ENCODE measurements around the gene ADARB2.

Gene ADARB2

DNA sequence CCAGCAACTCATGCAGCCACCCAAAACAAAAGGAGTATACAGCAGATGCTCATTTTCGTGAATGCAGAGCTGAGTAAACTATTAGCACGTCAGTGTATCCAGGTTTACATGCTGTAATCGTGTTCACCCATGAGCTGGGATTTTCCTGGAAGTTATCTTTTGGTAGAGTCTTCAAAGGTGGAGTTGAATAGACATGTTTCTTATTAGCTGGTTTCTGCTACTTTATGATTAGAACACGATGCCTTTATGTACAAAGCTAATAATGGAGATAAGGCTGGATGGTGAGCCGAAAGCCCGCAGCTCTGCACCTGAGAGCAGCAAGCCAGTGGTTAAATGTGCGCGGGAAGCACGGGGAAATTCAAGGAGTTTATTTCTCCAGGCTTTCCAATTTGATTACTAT, 123.8 kb downstream of the ADARB2 start:
- Histone ChIP-seq H3F3A (ENCODE audit: control insufficient read depth, insufficient read depth) (no peaks in the 10 kb centered on the region), H3K27me3 (ENCODE audit: control insufficient read depth, low read length) (peaks cover 17% of the 10 kb centered on the region), H3K4me1 (ENCODE audit: control insufficient read depth, low read length) (peaks cover 3% of the 10 kb centered on the region; the same call in 1 of the 2 replicates), H3K36me3 (ENCODE audit: control insufficient read depth, low read length) (no peaks in the 10 kb centered on the region), H3K9me2 (replicated peaks; ENCODE audit: control insufficient read depth, low read length) (no peaks in the 10 kb centered on the region), H3K79me2 (ENCODE audit: control insufficient read depth, low read length) (no peaks in the 10 kb centered on the region), H3K9me3 (ENCODE audit: control insufficient read depth, insufficient read depth, low read length) (peaks cover 5% of the 10 kb centered on the region), H3K4me3 (ENCODE audit: low read length) (no peak overlapping the region), H3K4me2 (ENCODE audit: low read length) (no peak overlapping the region), H4K20me1 (ENCODE audit: control insufficient read depth, insufficient read depth, low read depth, low read length) (no peaks in the 10 kb centered on the region), H3K27ac (ENCODE audit: low read depth, low read length) (no peak overlapping the region)
- TF ChIP-seq EZH2phosphoT487 (IDR thresholded peaks at IDR 0.05; ENCODE audit: borderline replicate concordance, low read length) = no peak
- TF ChIP-seq, protein P1, sequence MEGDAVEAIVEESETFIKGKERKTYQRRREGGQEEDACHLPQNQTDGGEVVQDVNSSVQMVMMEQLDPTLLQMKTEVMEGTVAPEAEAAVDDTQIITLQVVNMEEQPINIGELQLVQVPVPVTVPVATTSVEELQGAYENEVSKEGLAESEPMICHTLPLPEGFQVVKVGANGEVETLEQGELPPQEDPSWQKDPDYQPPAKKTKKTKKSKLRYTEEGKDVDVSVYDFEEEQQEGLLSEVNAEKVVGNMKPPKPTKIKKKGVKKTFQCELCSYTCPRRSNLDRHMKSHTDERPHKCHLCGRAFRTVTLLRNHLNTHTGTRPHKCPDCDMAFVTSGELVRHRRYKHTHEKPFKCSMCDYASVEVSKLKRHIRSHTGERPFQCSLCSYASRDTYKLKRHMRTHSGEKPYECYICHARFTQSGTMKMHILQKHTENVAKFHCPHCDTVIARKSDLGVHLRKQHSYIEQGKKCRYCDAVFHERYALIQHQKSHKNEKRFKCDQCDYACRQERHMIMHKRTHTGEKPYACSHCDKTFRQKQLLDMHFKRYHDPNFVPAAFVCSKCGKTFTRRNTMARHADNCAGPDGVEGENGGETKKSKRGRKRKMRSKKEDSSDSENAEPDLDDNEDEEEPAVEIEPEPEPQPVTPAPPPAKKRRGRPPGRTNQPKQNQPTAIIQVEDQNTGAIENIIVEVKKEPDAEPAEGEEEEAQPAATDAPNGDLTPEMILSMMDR (IDR thresholded peaks at IDR 0.05; ENCODE audit: low read depth, low read length, poor library complexity, severe bottlenecking) = no peak

DNA sequence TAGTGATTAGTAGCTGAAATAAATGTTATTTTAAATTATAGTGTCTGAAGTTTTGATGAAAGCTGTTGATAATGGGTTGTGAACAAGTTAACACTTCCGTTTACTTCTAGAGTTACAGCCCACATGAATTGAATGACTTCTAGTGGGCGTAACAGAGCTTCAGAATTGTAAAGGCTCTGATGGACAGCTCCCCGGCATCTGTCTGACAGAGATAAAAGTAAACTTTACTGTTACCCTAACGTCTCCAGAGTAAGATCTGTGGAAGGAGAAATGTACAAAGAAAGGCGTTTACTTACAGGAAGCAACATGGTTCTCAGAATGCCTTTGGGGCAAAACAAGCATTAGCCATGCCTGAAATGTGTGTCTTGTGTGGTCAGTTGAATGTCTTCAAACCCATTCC, 124.4 kb downstream of the ADARB2 start:
- Histone ChIP-seq H3K4me2 (ENCODE audit: low read length) (no peak overlapping the region), H3F3A (ENCODE audit: control insufficient read depth, insufficient read depth) (no peaks in the 10 kb centered on the region), H3K4me1 (ENCODE audit: control insufficient read depth, low read length) (peaks cover 2% of the 10 kb centered on the region; the same call in 1 of the 2 replicates), H3K9me3 (ENCODE audit: control insufficient read depth, insufficient read depth, low read length) (no peaks in the 10 kb centered on the region), H4K20me1 (ENCODE audit: control insufficient read depth, insufficient read depth, low read depth, low read length) (no peaks in the 10 kb centered on the region), H3K36me3 (ENCODE audit: control insufficient read depth, low read length) (no peaks in the 10 kb centered on the region), H3K9me2 (replicated peaks; ENCODE audit: control insufficient read depth, low read length) (no peaks in the 10 kb centered on the region), H3K79me2 (ENCODE audit: control insufficient read depth, low read length) (no peaks in the 10 kb centered on the region), H3K27me3 (ENCODE audit: control insufficient read depth, low read length) (peaks cover 17% of the 10 kb centered on the region), H3K27ac (ENCODE audit: low read depth, low read length) (no peak overlapping the region), H3K4me3 (ENCODE audit: low read length) (no peak overlapping the region)
- TF ChIP-seq EZH2phosphoT487 (IDR thresholded peaks at IDR 0.05; ENCODE audit: borderline replicate concordance, low read length) = no peak
- TF ChIP-seq, protein P1 (IDR thresholded peaks at IDR 0.05; ENCODE audit: low read depth, low read length, poor library complexity, severe bottlenecking) = no peak

DNA sequence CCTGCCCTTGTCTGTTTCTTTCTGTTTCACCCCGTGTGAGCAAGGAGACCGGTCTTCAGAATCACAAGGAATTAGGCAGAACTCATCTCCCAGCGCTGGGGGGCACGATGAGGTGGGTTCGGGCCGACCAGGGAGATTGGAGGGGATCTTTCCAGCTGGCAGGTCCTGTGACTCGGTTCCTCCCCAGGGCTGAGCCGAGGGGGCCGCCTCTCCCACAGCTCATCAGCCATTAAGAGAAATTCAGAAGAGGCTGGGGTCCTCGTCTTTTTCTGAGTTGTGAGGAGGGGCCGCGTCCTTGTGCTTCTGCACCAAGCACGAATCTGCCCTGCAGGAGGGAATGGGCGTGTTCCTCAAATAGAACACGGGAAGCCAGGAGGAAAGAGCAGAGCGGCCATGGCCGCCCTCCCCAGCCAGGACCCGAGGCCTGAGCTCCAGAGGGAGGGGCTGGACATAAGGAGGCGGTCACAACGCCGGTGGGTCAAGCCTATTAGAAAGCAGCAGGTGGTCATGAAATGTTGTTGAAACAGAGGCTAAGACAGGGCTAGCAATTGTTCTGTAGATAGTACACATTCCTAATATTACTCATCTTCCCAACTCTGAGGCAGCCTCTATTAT, 125.3 kb downstream of the ADARB2 start:
- TF ChIP-seq, protein P1 (IDR thresholded peaks at IDR 0.05; ENCODE audit: low read depth, low read length, poor library complexity, severe bottlenecking) = no peak
- no peak for TF ChIP-seq EZH2phosphoT487 (IDR thresholded peaks at IDR 0.05; ENCODE audit: borderline replicate concordance, low read length)
- H3F3A ChIP-seq (ENCODE audit: control insufficient read depth, insufficient read depth) = no peaks in the 10 kb centered on the region
- no peak overlapping the region for H3K4me3 ChIP-seq (ENCODE audit: low read length)
- H3K4me2 ChIP-seq (ENCODE audit: low read length) = no peak overlapping the region
- H3K9me2 ChIP-seq (replicated peaks; ENCODE audit: control insufficient read depth, low read length) = no peaks in the 10 kb centered on the region
- no peaks in the 10 kb centered on the region for H3K9me3 ChIP-seq (ENCODE audit: control insufficient read depth, insufficient read depth, low read length)
- no peak overlapping the region for H3K27ac ChIP-seq (ENCODE audit: low read depth, low read length)
- no peaks in the 10 kb centered on the region for H3K4me1 ChIP-seq (ENCODE audit: control insufficient read depth, low read length)
- peaks cover 17% of the 10 kb centered on the region for H3K27me3 ChIP-seq (ENCODE audit: control insufficient read depth, low read length)
- no peaks in the 10 kb centered on the region for H3K79me2 ChIP-seq (ENCODE audit: control insufficient read depth, low read length)
- no peaks in the 10 kb centered on the region for H4K20me1 ChIP-seq (ENCODE audit: control insufficient read depth, insufficient read depth, low read depth, low read length)
- no peaks in the 10 kb centered on the region for H3K36me3 ChIP-seq (ENCODE audit: control insufficient read depth, low read length)

All from DOHH2 (cell line).